GM19240 (cell line): ENCODE results near the gene ZBTB38.

Experiments used
- DNase-seq: peaks from one replicate; pipeline ENCODE4 v3.0.0; 2011; ENCODE audit warnings: low spot score; ENCODE audit not compliant: insufficient read length

ZBTB38 gene

GRCh38 chr3:141336672-141337522 is 31.4 kb upstream of the ZBTB38 start:
- DNase-seq: peak; percentile 62

- no peak for DNase-seq
These were observed 30.8 kb upstream of the ZBTB38 start for GRCh38 chr3:141337523-141337854.

- DNase-seq: no peak
These were observed 30.3 kb upstream of the ZBTB38 start for GRCh38 chr3:141337991-141338390.

- DNase-seq: no peak
These were observed 29.4 kb upstream of the ZBTB38 start for GRCh38 chr3:141338881-141339280.

- no peak for DNase-seq
These were observed 26.8 kb upstream of the ZBTB38 start for GRCh38 chr3:141341536-141341935.

- no peak for DNase-seq
These were observed 25.9 kb upstream of the ZBTB38 start for GRCh38 chr3:141342386-141342785.

- no peak for DNase-seq
These were observed 25.2 kb upstream of the ZBTB38 start for GRCh38 chr3:141343077-141343476.

- DNase-seq: no peak
These were observed 24.4 kb upstream of the ZBTB38 start for GRCh38 chr3:141343865-141344271.

GRCh38 chr3:141345528-141345927 is 22.8 kb upstream of the ZBTB38 start:
- DNase-seq: no peak

- no peak for DNase-seq
These were observed 22.3 kb upstream of the ZBTB38 start for GRCh38 chr3:141346007-141346406.

- DNase-seq: no peak
These were observed 21.9 kb upstream of the ZBTB38 start for GRCh38 chr3:141346418-141346817.

- no peak for DNase-seq
These were observed 21.5 kb upstream of the ZBTB38 start for GRCh38 chr3:141346839-141347238.

- no peak for DNase-seq
These were observed 19.5 kb upstream of the ZBTB38 start for GRCh38 chr3:141348837-141349236.

- no peak for DNase-seq
These were observed 18.6 kb upstream of the ZBTB38 start for GRCh38 chr3:141349711-141350110.

GRCh38 chr3:141350666-141351065 is 17.6 kb upstream of the ZBTB38 start:
- no peak for DNase-seq

GRCh38 chr3:141352262-141352984 is 15.9 kb upstream of the ZBTB38 start:
- DNase-seq: no peak

GRCh38 chr3:141353652-141354495 is 14.4 kb upstream of the ZBTB38 start:
- no peak for DNase-seq

GRCh38 chr3:141354517-141354916 is 13.8 kb upstream of the ZBTB38 start:
- DNase-seq: no peak

GRCh38 chr3:141355242-141355641 is 13.1 kb upstream of the ZBTB38 start:
- DNase-seq: no peak

- no peak for DNase-seq
These were observed 12.3 kb upstream of the ZBTB38 start for GRCh38 chr3:141356046-141356445.

- DNase-seq: peak; percentile 53
These were observed 7.3 kb upstream of the ZBTB38 start for GRCh38 chr3:141360888-141361598.
